ENCODE results near the gene KRT77.
"Not testable (repeated sequence)": the region's sequence is repeated elsewhere in the genome, so short reads cannot be mapped to it uniquely, and the experiment has no call there.

Gene KRT77

GRCh38 chr12:52703424-52703823 is at the start of gene KRT77:
KRT77 (minus strand) TSS chr12:52703524; CDS start chr12:52703434, 90 bp downstream.
- DNase-seq (ENCODE audit: low read depth, low spot score): no peak

- no peak for DNase-seq (ENCODE audit: low read depth, low spot score)
These were observed 49.2 kb upstream of the KRT77 start for GRCh38 chr12:52752516-52752915.

GRCh38 chr12:52751795-52752194 is 48.5 kb upstream of the KRT77 start:
- no peak for DNase-seq (ENCODE audit: low read depth, low spot score)

GRCh38 chr12:52750532-52750931 is 47.2 kb upstream of the KRT77 start:
- not testable (repeated sequence) for DNase-seq (ENCODE audit: low read depth, low spot score)

GRCh38 chr12:52749827-52750226 is 46.5 kb upstream of the KRT77 start:
- DNase-seq (ENCODE audit: low read depth, low spot score): no peak

GRCh38 chr12:52748578-52748977 is 45.3 kb upstream of the KRT77 start:
- no peak for DNase-seq (ENCODE audit: low read depth, low spot score)

- no peak for DNase-seq (ENCODE audit: low read depth, low spot score)
These were observed 42.2 kb upstream of the KRT77 start for GRCh38 chr12:52745554-52745953.

GRCh38 chr12:52744493-52745156 is 41.3 kb upstream of the KRT77 start:
- no peak for DNase-seq (ENCODE audit: low read depth, low spot score)

GRCh38 chr12:52742822-52743457 is 39.6 kb upstream of the KRT77 start:
- DNase-seq (ENCODE audit: low read depth, low spot score): no peak

- DNase-seq (ENCODE audit: low read depth, low spot score): no peak
These were observed 38.9 kb upstream of the KRT77 start for GRCh38 chr12:52742196-52742580.

GRCh38 chr12:52741375-52742195 is 38.3 kb upstream of the KRT77 start:
- no peak for DNase-seq (ENCODE audit: low read depth, low spot score)

- no peak for DNase-seq (ENCODE audit: low read depth, low spot score)
These were observed 37.3 kb upstream of the KRT77 start for GRCh38 chr12:52740584-52740983.

- DNase-seq (ENCODE audit: low read depth, low spot score): no peak
These were observed 36.6 kb upstream of the KRT77 start for GRCh38 chr12:52739963-52740362.

GRCh38 chr12:52735816-52736632 is 32.7 kb upstream of the KRT77 start:
- DNase-seq (ENCODE audit: low read depth, low spot score): no peak

GRCh38 chr12:52735106-52735505 is 31.8 kb upstream of the KRT77 start:
- DNase-seq (ENCODE audit: low read depth, low spot score): no peak

- no peak for DNase-seq (ENCODE audit: low read depth, low spot score)
These were observed 27.5 kb upstream of the KRT77 start for GRCh38 chr12:52730793-52731192.

GRCh38 chr12:52730383-52730782 is 27.1 kb upstream of the KRT77 start:
- no peak for DNase-seq (ENCODE audit: low read depth, low spot score)

GRCh38 chr12:52729147-52729546 is 25.8 kb upstream of the KRT77 start:
- no peak for DNase-seq (ENCODE audit: low read depth, low spot score)

GRCh38 chr12:52728374-52728773 is 25.1 kb upstream of the KRT77 start:
- no peak for DNase-seq (ENCODE audit: low read depth, low spot score)

GRCh38 chr12:52727037-52727436 is 23.7 kb upstream of the KRT77 start:
- no peak for DNase-seq (ENCODE audit: low read depth, low spot score)

- no peak for DNase-seq (ENCODE audit: low read depth, low spot score)
These were observed 23.1 kb upstream of the KRT77 start for GRCh38 chr12:52726451-52726850.

- no peak for DNase-seq (ENCODE audit: low read depth, low spot score)
These were observed 21.1 kb upstream of the KRT77 start for GRCh38 chr12:52724384-52724783.
